GM19035 (cell line): ENCODE measurements around the gene CTNNBIP1.

ENCODE experiments used
- ATAC-seq: cut with Tn5 transposase; IDR thresholded peaks from one replicate; pipeline ENCODE4 v1.9.1; 2021; ENCODE audit not compliant: unreplicated experiment

The CTNNBIP1 gene

DNA sequence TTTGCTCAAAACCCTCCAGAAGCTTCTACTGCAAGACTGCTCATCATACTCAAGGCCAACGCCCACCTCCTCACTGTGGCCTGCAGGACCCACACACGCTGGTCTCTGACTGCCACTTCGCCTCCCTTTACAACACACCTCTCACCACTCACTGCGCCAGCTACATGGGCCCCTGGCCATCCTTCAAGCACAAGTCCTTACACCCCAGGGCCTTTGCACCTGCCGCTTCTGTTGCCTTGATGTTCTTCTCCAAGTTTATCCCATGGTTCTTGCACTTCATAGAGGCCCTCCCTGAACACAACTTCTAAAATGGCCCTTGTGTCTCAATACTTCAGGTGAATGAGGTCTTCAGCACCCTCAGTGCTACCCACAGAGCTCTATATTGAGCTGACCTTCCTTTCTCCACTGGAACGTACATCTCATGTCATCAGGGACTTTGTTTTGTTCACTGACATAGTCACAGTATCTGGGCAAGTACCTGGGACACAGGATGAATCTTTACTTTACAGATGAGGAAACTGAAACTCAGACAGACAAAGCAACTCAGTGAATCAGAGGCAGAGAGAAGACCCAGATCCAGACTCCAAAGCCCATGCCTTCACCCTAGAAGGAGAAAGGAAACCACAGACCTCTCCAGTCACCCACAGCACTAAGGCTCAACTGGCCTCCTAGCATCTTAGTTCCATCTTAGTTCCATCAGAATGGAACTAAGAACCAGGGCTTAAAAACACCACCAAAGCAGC, 51.6 kb downstream of the CTNNBIP1 start:
- ATAC-seq = no peak

DNA sequence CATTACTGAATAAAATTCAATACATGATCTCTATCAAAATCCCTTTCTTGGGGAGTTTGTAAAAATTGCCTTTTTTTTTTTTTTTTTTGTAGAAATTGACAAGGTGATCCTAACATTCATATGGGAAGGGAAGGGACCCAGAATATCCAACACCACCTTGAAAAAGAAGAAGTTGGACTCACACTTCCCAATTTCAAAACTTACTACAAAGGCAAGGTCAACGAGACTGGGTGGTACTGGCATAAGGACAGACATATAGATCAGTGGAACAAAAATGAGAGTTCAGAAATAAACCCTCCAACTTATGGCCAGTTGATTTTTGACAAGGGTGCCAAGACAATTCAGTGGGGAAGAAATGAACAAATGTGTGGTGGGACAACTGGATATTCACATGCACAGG, 54.9 kb downstream of the CTNNBIP1 start:
- no peak for ATAC-seq

DNA sequence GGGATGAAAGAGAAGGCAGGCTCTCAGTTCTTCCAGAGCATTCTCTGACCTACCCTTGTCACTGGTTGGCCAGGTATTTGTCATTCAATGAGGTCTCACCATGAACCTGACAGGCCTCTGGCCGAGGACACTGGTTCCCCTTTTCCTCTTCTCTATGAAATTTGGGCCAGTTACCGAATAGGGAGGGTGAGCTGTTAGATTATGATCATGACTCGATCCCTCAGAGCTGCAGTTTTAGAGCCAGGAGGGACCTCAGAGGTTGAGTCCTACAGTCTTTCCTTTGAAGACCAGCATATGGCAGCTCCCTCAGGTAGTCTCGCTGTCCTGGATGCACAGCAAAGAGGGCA, 56.8 kb downstream of the CTNNBIP1 start:
- ATAC-seq = no peak

DNA sequence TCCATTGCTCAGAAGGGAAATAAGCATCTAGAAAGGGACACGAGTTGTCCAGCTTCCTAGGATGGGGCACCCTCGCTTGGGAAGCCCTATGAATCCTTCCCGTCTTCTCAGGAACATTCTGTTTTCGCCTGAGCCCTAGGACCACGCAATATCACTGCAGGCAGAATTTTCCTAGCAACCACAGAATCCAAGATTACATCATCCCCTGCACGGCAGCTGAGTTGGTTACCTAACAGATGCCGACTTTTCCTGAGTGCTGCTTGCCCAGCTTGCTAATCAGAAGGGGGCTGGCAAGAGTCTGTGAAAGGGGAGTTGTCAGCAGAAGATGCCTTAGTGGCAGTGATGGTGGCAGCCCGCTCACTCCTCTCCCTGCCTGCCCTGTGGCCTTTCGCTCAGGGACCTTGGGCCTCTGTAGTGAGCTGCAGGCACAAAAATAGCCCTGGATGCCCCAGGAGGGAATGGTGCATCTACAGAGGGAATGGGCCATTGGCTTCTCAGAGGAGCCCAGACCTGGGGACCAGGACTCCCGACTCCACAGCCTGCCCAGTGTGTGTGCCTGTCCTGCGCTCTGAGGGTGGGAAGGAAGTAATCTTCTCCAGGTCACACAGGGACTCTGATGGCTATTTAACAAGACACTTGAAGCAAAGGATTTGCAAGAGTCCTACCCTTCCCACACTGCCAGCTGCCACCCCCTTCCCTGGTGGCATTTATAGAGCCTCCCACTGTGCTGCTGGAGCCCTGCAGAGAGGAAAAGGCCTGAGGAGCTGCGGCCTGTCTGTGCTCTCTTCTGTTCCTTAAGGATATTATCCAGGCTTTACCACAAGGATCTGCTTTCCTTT, 57.4 kb downstream of the CTNNBIP1 start:
- ATAC-seq = no peak

DNA sequence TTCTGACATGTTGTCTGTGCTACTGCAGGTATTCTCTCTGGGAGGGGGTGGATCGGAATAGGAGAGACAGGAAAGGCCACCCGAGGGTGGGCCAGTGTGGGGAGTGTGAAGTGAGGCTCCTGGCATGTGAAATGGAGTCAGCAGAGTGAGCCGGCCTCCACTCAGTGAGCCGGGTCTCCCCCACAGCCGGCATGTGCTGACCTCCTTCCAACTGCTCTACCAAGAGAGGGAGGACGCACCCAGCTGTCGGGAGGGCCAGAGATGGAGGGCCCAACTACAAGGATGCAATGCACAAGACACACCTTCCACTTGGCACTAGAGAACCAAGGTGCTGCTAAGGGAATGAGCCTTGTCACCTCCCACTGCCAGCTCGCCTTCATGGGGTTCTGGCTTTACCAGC, 58.1 kb downstream of the CTNNBIP1 start:
- no peak for ATAC-seq

DNA sequence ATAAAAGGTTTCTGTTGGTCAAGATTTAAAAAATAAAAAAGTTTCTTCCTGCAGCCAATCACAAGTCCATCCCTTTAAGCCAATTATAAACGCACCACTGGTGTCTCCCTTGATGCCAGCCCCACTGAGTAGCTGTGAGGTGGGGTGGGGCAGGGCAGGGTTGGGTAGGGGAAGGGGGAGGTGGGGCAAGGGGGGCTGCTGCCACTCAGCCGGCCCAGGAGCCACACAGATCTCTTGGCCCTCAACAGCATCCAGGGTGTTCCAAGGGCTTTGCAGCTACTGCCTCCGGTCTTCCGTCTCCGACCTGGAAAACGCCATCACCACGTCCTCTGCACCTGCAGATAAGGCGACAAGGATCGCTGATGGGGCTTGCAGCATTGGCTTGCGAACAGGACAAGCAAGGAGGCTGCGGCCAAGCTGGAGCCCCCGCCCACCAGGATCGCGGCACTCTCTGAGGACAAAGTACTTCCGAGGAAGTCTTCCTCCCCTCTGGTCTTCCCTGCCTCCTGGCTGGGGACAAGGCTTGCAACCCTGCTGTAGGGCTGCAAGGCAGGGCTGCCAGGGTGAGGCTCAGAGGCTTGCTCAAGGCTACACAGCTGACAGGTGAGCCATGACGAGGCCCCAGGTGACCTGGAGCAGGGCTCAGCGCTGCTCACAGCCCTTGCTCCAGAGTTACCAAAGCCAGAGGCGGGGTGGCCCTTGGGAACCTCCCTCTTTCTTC, 59.5 kb downstream of the CTNNBIP1 start:
- no peak for ATAC-seq

DNA sequence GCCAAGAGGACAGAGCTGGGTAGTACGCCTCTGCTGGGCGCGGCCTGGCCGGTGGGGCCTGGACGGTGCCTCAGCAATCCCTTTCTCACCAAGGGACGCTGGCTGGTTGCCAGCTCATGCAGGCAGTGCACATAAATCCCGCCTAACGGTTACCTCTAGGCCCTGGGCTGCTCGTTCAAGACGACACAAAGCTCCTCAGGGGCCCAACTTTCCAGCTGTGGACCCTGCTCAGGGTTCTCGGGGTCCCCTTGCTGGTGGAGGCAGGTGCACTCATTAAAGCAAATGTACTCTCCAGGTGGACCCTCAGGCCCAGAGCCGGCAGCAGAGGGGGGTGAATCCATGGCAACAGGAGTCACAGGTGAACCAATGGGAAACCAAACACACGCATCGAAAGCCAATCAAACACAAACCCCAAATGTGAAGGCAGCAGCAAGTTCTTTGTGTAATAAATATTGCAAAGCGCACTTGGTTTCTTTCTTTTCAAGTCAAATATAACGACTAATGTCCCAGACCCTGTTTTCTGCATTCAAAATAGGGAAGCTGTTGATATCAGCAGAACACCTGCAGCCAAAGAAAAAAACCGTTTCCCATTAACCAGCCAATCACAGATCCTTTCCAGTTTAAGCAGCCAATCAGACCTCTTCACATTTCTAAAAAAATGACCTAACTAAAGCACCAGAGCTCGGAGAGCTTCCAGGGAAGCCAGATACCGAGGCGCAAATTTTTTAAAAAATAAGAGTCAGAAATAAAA, 60.2 kb downstream of the CTNNBIP1 start:
- no peak for ATAC-seq

DNA sequence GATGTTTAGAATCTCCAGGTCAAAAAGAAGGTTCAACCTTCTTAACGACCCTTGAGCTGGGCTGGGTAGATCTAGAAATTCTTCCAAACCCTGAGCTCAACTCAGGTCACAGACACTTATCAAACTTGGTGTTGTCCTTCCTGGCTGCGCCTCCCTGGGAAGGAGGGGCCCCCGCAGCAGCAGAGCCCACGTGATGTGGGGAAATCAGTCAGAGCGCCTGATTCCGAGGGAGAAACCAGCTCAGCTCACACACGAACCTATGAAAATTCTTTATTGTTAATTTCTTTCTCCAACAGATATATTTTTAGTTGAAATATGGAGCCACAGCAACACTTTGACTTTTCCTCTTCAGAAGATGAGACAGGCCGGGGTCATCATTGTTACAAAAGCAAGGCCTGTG, 62.0 kb downstream of the CTNNBIP1 start:
- no peak for ATAC-seq

DNA sequence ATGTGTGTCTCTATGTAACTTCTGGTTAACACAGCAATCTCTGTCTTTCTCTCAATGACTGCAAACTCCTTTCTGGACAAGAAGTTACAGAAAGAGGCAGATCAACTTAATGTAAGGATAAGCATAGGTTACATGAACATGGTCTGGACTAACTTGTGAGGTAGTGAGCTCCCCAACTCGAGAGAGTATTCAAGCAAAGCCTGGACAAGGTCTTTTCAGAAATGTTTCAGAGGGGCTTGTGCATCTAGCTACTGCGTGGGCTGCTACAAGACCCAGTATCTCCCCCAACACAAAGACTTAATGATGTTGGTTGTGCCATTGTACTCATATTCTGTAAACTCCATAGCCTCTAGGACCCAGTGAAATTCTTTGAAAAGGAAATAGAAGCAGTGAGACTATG, 62.8 kb downstream of the CTNNBIP1 start:
- no peak for ATAC-seq

DNA sequence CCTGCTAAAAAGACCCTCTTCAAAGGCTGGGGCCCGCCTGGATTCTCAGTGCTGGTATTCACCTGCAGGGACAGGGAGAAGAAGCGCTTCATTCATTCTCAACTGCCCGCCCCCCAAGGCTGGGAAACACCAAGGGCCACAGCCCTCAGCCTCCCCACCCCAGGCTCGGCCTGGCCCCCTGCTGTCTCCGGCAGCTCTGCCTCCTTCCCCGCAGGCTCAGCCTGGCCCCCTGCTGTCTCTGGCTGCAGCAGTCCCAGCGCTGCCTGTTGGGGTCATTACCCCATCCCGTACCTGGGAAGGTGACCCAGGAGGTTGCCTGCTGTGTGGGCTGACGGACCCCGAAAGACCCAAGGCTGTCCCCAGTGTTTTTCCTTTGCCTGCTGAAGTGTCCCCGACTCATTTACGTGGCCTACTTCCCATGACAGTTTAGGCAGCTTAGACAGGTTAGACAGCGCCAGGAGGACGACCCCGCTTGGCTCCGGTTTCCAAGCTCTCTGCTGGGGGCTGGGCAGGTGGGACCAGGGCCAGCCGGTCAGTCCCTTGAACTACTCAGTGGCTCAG, 63.4 kb downstream of the CTNNBIP1 start:
- ATAC-seq = no peak

DNA sequence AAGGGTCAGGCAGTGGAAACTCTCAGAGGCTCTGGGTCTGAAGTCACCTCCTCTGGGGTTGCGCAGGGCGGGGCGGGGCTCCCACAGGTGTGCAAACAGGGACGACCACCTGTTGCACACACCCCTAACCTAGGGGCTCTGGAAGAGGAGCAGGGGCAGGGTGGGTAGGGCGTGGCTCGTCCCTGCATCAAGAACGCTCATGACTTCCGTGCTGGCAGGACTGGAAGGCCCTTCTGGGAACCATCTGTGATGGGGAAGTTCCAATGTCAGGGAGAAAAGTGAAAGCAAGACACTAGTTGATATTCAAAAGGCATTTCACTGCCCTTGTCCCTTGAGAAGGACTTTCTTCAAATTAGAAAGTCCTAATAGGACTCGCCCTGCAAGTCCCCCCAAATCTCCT, 64.2 kb downstream of the CTNNBIP1 start:
- no peak for ATAC-seq

DNA sequence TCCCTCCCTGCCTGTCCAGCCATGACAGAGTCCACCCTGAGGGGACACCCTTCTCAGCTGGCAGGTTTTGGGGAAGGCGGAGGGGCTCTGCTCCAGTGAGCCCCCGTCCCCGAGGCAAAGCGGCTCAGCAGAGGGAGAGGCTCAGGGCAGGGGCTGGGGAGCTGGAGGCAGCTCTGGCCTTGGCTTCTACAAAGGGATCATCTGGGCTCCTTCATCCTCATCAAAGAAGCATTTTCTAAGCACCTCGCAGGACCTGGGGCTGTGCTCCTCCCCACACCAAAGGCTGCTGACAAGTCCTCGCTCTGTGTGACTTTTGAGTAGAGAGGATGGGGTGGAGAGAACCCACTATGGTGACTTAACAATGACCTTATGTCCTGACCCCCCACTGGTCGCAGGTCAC, 65.3 kb downstream of the CTNNBIP1 start:
- no peak for ATAC-seq

DNA sequence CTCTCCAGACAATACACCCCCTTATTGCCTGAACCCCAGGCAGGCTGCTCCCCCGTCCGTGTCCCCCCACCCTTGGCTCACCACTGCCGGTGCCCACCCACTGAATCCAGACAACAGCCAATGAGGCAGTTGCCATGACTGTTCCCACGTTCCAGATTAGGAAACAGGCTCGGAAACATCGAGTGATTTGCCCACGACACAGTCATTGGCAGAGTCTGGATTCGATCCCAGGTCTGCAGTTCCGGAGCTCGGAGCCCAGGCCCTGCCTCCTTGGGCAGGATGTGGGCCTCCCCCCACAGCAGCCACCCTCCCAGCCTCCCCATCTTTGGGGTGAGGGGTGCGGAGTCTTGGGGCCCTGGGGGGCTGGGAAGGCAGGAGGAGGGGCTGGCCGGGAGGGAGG, 66.0 kb downstream of the CTNNBIP1 start:
- ATAC-seq = no peak

DNA sequence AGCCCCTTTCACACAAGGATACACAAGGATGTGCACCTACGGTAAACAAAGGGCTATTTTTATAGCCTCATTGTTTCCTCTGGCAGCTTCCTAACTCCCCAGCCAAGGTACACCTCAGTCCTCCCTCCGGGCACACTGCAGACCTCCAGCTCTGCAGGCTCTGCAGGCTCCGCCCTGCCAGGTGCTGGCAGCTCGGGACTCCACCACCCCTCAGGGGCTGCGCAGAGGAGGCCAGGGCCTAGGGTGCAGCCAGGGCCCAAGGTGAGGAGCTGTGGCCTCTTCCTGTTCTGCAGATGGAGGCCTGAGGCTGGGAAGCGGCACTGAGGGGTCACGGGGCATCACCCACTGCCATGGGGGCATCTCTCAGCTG, 66.5 kb downstream of the CTNNBIP1 start:
- ATAC-seq = no peak

DNA sequence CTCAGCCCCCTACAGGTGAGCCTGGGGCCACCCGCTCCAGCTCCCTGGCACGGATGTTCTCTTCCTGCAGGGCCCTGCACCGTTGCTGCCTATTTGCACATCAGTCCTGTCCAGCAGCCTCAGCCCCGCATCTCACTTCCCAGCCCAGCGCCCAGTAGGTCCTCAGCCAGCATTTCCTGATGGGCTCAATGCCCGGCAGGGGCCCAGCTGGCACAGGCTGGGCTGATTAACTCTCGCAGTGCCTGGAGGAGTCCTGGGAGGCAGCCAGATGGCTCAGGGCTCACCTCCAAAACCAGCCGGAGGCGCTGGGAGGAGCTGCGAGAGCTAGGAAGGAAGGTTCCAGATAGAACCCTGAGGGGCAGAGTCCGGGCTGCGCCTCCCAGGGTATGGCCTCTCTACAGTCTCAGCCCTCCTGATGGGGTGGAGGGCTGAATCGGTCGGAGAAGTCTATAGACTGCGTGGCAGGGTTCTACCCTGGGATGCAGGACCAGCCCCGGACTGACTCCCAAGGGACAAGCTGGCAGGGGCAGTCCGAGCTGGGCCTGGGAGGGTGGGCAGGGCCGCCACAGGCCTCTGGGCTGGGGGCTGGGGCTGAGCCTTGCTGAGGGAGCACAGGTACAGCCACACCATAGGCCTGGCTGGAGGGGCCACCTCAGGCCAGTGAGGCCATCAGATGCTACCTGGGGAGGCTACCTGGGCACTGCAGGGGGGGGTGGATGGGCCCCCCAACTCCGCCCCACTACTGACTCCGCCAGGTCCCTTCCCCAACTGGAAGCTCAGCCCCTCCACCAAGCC, 67.1 kb downstream of the CTNNBIP1 start:
- ATAC-seq = no peak

DNA sequence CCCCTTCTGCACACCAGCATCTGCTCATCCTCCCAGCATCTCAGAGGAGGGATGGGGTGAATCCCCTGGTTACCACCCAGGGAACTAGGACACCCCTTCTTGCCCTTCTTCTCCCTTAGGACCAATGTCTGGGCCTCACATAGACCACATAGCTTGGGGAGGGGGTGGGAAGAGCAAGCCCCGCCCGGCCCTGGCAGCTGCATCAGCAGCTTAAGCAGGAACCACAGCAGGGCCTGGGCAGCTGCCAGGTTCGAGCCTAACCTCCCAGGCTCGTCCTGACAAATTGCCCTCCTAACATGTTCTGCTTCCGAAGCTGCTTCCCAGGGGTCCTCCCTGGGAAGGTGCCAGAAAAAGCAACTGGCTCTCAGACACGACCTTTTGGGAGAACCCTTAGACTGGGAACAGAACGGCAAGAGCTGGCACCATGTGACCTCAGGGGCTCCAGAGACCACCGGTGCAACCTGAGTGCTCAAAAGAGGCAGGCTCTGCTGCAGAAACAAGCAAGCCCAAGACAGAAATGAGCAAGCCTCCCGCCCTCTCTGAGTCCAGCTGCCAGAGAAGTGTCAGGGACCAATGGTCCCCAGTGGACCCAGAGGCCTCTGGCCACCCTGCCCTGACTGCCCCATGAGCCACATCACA, 67.9 kb downstream of the CTNNBIP1 start:
- no peak for ATAC-seq

DNA sequence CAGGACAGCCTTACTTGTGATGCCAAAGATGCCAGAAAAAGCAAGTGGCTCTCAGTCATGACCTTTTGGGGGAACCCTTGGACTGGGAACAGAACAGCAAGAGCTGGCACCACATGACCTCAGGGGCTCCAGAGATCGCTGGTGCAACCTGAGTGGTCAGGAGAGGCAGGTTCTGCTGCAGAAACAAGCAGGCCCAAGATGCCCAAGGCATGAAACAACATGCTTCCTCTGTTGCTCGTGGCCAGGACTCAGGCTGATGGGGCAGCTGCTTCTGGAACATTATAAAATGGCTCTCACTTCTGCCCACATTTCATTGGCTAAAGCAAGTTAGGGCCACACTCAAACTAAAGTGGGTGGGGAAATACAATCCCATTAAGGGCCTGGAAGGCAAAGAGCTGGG, 68.6 kb downstream of the CTNNBIP1 start:
- no peak for ATAC-seq

DNA sequence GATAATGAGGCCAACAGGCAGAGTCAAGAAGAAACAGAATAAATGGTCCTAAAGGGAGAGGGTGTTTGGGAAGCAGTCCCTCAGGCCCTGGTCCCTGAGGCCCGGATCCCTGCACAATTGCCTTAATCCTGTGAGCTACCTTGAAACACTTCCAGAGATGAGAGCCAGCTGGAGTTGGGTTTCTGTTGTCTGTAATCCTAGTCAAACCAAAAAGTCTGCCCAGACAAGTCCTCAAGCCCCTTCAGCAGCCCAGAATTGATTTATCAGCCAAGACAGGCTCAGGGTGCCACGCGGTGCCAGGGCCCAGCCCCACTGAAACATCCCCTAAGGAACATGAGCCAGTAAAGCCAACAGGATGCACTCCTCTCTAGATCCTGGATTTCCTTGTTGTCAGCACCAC, 69.9 kb downstream of the CTNNBIP1 start:
- no peak for ATAC-seq

DNA sequence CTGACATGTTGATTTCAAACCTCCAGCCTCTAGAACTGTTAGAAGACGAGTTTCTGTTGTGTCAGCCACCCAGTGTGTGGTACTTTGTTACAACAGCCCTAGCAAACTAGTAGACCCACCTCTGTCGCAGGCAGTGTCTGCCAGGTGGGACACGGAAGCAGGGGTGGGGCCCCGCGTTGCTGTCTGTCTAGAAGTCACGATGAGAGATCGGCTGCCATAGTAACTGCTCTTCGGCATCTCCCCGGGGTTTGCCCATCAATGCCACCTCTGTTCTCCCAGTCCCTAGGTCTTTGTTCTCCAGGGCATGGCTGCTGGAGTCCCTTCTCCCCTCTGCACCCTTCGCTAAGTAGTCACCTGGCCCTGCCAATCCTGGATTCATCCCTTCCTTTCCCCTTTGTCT, 71.1 kb downstream of the CTNNBIP1 start:
- no peak for ATAC-seq

DNA sequence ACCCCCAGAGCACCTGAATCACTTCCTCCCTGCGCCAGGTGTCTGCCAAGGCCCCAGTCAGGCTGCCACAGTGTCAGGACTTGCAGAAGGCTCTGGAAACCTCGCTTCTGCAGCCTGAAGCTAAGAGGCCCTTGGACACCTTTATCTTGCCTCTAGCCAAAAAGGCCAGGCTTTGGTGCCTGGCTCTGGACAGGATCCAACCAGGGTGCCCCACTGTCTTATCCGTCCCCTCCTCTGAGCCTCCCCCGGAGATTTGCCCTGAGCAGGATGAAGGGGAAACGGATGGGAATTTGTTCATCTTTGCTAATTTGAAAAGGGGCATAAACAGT, 73.5 kb downstream of the CTNNBIP1 start:
- ATAC-seq = no peak
